Left ventricle myocardium inferior (tissue), 1 donor: Measurements from ENCODE around the gene PAOX. TPM values are rescaled to one million over a fixed set of nuclear protein-coding genes. Genes with fewer than 3 reads are reported as not detected.

Experiments
- DNase-seq: peaks from one replicate; pipeline ENCODE4 v3.0.0-alpha.2; 2020
- H3K27ac ChIP-seq: fragments of 200-600 bp; replicated peaks from 2 replicates; pipeline ENCODE4 v1.8.0; 2021
- H3K27me3 ChIP-seq: fragments of 200-600 bp; 2 replicates; pipeline ENCODE4 v1.8.0; 2021; ENCODE audit warnings: low read depth
- H3K36me3 ChIP-seq: fragments of 200-600 bp; 2 replicates; pipeline ENCODE4 v1.8.0; 2021
- H3K4me1 ChIP-seq: fragments of 200-600 bp; 2 replicates; pipeline ENCODE4 v1.8.0; 2021
- H3K4me3 ChIP-seq: fragments of 200-600 bp; 2 replicates; pipeline ENCODE4 v1.8.0; 2021; ENCODE audit warnings: mild to moderate bottlenecking, moderate library complexity
- H3K9me3 ChIP-seq: fragments of 200-600 bp; replicated peaks from 2 replicates; pipeline ENCODE4 v1.8.0; 2021
- intact Hi-C: fragments of 100-400 bp; cut with micrococcal nuclease; formaldehyde crosslinking; loops from one replicate; pipeline ENCODE4 v1.11.0; 2022
- total RNA-seq: library from RNA; stranded (reverse); fragmentation: NEBNext Ultra II Directional; extraction: Animal tissue kit (Norgen Biotek cat#: 25700); gene quantifications from one replicate; pipeline ENCODE4 v1.2.1, GENCODE V29; 2021
- TF ChIP-seq, protein P1 (sequence below): fragments of 200-600 bp; IDR thresholded peaks from 2 replicates; pipeline ENCODE4 v1.8.0; 2021; ENCODE audit warnings: antibody characterized with exemption, mild to moderate bottlenecking, borderline replicate concordance
- donor health status: DM: no; HTN: yes; CAD: no; lungs with severe emphysema.

PAOX gene
- total RNA-seq, 1 donor from 2014 or later = 2.9 TPM

DNA sequence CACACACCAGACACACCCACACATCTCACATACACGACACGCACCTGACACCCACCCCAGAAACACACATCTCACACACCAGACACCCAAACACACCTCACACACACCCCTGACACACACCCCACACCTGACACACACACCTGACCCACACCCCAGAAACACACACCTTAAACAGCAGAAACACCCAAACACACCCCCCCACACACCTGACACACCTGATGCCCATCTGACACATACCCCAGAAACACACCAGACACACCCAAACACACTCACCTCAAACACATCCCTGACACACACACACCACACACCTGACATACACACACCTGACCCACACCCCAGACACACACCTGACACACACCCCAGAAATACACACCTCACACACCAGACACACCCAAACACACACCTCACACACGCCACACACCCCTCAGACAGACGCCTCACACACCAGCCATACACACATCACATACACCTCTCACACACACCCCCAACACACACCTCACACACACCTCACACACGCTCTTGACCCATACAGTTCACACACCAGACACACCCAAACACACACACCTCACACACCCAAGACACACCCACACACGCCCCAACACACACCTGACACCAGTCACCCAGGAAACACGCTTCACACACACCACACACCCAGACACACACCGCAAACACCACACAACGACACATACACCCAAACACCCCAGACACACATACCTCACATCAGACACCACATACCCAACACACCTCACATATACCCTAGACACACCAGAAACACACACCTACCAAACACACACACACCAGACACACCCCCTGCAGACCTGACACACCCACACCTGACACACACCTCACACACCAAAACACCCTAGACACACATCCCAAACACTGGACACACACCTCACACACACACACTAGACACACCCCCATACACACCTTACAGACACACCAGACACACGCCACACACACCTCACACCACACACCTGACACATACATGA is 40.7 kb upstream of the PAOX start:
- DNase-seq = no peak
- Histone ChIP-seq H3K27ac (no peak overlapping the region), H3K4me1 (peaks cover 23% of the 10 kb centered on the region), H3K4me3 (no peak overlapping the region), H3K9me3 (no peaks in the 10 kb centered on the region), H3K27me3 (peaks cover 91% of the 10 kb centered on the region), H3K36me3 (no peaks in the 10 kb centered on the region)
- intact Hi-C loops = no loop called here
- TF ChIP-seq, protein P1, sequence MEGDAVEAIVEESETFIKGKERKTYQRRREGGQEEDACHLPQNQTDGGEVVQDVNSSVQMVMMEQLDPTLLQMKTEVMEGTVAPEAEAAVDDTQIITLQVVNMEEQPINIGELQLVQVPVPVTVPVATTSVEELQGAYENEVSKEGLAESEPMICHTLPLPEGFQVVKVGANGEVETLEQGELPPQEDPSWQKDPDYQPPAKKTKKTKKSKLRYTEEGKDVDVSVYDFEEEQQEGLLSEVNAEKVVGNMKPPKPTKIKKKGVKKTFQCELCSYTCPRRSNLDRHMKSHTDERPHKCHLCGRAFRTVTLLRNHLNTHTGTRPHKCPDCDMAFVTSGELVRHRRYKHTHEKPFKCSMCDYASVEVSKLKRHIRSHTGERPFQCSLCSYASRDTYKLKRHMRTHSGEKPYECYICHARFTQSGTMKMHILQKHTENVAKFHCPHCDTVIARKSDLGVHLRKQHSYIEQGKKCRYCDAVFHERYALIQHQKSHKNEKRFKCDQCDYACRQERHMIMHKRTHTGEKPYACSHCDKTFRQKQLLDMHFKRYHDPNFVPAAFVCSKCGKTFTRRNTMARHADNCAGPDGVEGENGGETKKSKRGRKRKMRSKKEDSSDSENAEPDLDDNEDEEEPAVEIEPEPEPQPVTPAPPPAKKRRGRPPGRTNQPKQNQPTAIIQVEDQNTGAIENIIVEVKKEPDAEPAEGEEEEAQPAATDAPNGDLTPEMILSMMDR = no peak

DNA sequence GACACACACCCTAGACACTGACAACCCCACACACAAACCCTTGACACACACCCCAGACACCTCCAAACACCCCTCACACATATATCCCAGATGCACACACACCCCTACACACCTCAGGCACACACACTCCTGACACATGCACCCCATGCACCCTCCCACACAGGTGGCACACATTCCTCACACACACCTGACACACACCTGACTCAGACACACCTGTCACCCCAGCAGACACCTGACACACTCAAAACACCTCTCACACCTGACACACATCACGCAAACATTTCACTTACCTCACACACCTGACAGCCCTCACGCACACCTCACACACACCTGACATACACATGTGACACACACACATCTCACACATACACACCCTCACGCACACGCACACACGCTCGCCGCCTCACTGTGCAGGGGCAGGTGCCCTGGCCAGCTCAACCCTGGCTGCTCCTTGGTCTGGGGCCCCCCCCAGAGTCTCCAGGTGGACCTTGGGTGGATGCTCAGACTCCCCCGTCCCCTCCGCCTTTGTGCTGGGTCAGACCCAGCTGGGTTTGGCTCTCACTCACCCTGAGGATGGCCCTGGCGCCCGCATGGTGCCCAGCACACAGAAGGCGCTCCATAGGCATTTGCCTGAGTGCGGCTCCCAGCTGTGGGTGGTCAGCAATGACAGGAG is 39.2 kb upstream of the PAOX start:
- no peak overlapping the region for H3K4me3 ChIP-seq
- H3K36me3 ChIP-seq = no peaks in the 10 kb centered on the region
- H3K4me1 ChIP-seq = peaks cover 20% of the 10 kb centered on the region
- TF ChIP-seq, protein P1 = no peak
- no peak overlapping the region for H3K27ac ChIP-seq
- no peak for DNase-seq
- intact Hi-C loops = no loop called here
- peaks cover 98% of the 10 kb centered on the region for H3K27me3 ChIP-seq
- no peaks in the 10 kb centered on the region for H3K9me3 ChIP-seq

DNA sequence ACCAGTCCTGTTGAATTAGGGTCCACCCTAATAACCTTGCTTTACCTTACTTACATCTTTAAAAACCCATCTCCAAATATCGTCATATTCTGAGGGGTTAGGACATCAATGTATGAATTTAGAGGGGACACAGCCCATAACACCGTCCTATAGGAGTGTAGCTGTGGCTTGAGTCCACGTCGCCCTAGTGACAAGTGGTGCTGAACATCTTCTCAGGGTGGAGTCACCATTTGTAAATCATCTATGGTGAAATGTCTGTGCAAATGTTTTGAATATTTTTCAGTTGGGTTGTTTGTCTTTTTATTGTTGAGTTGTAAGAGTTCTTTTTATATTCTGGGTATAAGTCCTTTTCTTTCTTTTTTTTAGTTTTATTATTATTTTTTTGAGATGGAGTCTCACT is 37.1 kb upstream of the PAOX start:
- no peak for DNase-seq
- Histone ChIP-seq H3K4me3 (no peak overlapping the region), H3K27ac (no peak overlapping the region), H3K9me3 (no peaks in the 10 kb centered on the region), H3K4me1 (no peaks in the 10 kb centered on the region), H3K27me3 (peaks cover 97% of the 10 kb centered on the region), H3K36me3 (no peaks in the 10 kb centered on the region)
- TF ChIP-seq, protein P1 = no peak
- intact Hi-C loops = no loop called here

DNA sequence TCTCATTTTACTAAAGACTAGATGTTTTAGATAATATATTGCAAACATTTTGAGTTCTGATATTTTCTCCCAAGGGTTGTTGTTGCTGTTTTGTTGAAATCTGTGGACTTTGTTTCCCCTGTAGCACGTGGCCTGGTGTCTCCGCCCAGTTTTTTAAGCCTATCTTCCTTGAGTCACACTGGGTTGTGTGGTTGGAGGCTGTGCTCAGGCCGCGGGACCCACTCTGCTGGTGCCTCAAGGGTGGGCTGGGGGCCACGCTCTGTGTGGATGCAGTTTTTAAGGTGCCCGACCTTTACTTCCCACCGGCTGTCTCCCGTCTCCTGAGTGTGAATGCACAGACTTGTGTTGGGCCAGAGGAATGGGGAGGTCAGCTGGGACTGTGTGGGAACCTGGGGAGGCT is 36.1 kb upstream of the PAOX start:
- TF ChIP-seq, protein P1 = no peak
- Histone ChIP-seq H3K4me1 (no peaks in the 10 kb centered on the region), H3K9me3 (no peaks in the 10 kb centered on the region), H3K36me3 (no peaks in the 10 kb centered on the region), H3K27ac (no peak overlapping the region), H3K4me3 (no peak overlapping the region), H3K27me3 (peaks cover 97% of the 10 kb centered on the region)
- no peak for DNase-seq
- intact Hi-C loops = no loop called here

DNA sequence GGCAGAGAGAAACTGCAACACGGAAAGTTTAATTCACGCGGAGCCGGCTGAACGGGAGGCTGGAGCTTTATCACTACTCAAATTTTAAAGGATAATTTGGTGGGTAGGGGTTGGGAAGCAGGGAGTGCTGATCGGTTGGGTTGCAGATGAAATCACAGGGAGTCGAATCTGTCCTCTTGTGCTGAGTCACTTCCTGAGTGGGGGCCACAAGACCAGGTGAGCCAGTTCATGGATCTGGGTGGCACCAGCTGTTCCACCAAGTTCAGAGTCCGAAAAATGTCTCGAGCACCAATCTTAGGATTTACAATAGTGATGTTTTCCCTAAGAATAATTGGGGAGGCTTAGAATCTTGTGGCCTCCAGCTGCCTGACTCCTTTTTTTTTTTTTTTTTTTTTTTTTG is 35.5 kb upstream of the PAOX start:
- Histone ChIP-seq H3K4me3 (no peak overlapping the region), H3K27me3 (peaks cover 97% of the 10 kb centered on the region), H3K27ac (no peak overlapping the region), H3K9me3 (no peaks in the 10 kb centered on the region), H3K36me3 (no peaks in the 10 kb centered on the region), H3K4me1 (no peaks in the 10 kb centered on the region)
- DNase-seq = no peak
- intact Hi-C loops = no loop called here
- TF ChIP-seq, protein P1 = no peak
